ENCODE measurements around the gene IGFBPL1.

The IGFBPL1 gene

GRCh38 chr9:38395653-38396370 lies 28.4 kb downstream of the IGFBPL1 start:
- no peak overlapping the region for H3K4me3 ChIP-seq (ENCODE audit: low read depth in 1 of 2, low read length in 2 of 2)
- peaks cover 24% of the 10 kb centered on the region for H3K79me2 ChIP-seq (ENCODE audit: insufficient read depth, low read length)
- ATAC-seq (ENCODE audit: insufficient read depth, low read depth) (no peak), DNase-seq (no peak)
- TF ChIP-seq CTCF (IDR thresholded peaks at IDR 0.05; ENCODE audit: borderline replicate concordance, extremely low read depth, low read length, poor library complexity, severe bottlenecking) (no peak), EZH2 (IDR thresholded peaks at IDR 0.05; ENCODE audit: borderline replicate concordance, low read depth, low read length, severe bottlenecking) (no peak)
- H3K27me3 ChIP-seq (ENCODE audit: insufficient read depth, low read length, poor library complexity): no peaks in the 10 kb centered on the region
- no peak overlapping the region for H3K27ac ChIP-seq (ENCODE audit: low read length)
- peaks cover 24% of the 10 kb centered on the region for H3K36me3 ChIP-seq (ENCODE audit: insufficient read depth, low read length)
- peaks cover 21% of the 10 kb centered on the region for H3K4me1 ChIP-seq (ENCODE audit: insufficient read depth, low read length)
- no peaks in the 10 kb centered on the region for H3K9me3 ChIP-seq (ENCODE audit: insufficient read depth, low read length, severe bottlenecking)
- H2AFZ ChIP-seq (ENCODE audit: low read depth, low read length): no peak overlapping the region
- H3K9ac ChIP-seq (ENCODE audit: low read depth, low read length): no peak overlapping the region
- H3K4me2 ChIP-seq (ENCODE audit: insufficient read depth, low read length): no peak overlapping the region
- H4K20me1 ChIP-seq (ENCODE audit: insufficient read depth, low read length): no peaks in the 10 kb centered on the region

DNA sequence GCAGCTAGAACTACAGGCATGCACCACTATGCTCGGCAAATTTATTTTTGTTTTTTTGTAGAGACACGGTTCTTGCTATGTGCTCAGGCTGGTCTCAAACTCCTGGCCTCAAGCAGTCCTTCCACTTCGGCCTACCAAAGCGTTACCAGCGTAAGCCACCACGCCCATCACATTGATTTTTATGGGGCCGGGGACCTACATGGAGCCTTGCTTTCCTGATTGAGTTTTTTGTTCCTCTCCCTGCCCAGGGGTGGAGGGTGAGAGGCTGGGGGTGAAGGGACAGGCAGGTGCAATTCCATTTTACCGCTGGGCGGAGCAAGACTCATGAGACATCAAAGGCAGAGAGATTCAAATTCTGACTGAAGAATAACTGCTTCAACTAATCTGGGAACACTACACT lies 29.8 kb downstream of the IGFBPL1 start:
- H4K20me1 ChIP-seq (ENCODE audit: insufficient read depth, low read length): no peaks in the 10 kb centered on the region
- H3K9me3 ChIP-seq (ENCODE audit: insufficient read depth, low read length, severe bottlenecking): no peaks in the 10 kb centered on the region
- no peak overlapping the region for H3K4me3 ChIP-seq (ENCODE audit: low read depth in 1 of 2, low read length in 2 of 2)
- H3K36me3 ChIP-seq (ENCODE audit: insufficient read depth, low read length): peaks cover 24% of the 10 kb centered on the region
- no peak for DNase-seq
- peak overlapping the region; percentile 97; the same call in 1 of the 2 replicates for H3K4me2 ChIP-seq (ENCODE audit: insufficient read depth, low read length)
- no peak for ATAC-seq (ENCODE audit: insufficient read depth, low read depth)
- peaks cover 21% of the 10 kb centered on the region for H3K4me1 ChIP-seq (ENCODE audit: insufficient read depth, low read length)
- TF ChIP-seq EZH2 (IDR thresholded peaks at IDR 0.05; ENCODE audit: borderline replicate concordance, low read depth, low read length, severe bottlenecking) (no peak), CTCF (IDR thresholded peaks at IDR 0.05; ENCODE audit: borderline replicate concordance, extremely low read depth, low read length, poor library complexity, severe bottlenecking) (no peak)
- H3K27me3 ChIP-seq (ENCODE audit: insufficient read depth, low read length, poor library complexity): no peaks in the 10 kb centered on the region
- no peak overlapping the region for H2AFZ ChIP-seq (ENCODE audit: low read depth, low read length)
- peaks cover 24% of the 10 kb centered on the region for H3K79me2 ChIP-seq (ENCODE audit: insufficient read depth, low read length)
- no peak overlapping the region for H3K27ac ChIP-seq (ENCODE audit: low read length)
- H3K9ac ChIP-seq (ENCODE audit: low read depth, low read length): no peak overlapping the region

DNA sequence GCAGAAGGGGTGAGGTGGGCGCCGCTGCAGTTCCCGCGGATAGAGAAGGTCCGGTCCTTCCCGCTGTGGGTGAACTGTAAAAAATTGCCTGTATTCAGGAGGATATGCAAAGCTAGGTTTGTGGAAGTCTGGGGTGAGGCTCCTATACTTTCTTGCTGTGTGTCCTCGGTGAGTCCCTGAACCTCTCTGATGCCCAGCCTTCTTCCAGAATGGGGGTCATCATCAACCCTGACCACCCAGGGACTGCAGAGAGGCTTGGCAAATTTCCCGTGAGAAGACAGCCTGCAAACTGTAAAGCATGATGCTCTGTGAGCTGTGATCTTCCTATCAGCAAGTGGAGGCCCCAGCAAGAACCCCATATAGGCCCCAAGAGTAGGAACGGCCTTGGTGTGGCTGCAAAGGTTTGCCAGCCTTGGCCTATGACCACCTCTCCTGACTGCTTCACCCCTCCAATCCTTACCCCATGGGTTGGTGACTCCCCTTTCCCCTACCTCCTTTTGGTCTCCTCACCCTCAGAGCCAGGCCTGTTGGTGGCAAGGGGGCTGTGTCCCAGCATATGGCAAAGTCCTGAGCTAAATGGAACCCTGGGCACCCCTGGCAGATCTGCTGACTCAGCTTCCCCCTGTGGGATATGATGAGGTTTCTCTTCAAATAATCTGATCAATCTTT lies 31.0 kb downstream of the IGFBPL1 start:
- peaks cover 24% of the 10 kb centered on the region for H3K36me3 ChIP-seq (ENCODE audit: insufficient read depth, low read length)
- no peaks in the 10 kb centered on the region for H3K9me3 ChIP-seq (ENCODE audit: insufficient read depth, low read length, severe bottlenecking)
- peaks cover 24% of the 10 kb centered on the region for H3K79me2 ChIP-seq (ENCODE audit: insufficient read depth, low read length)
- TF ChIP-seq CTCF (IDR thresholded peaks at IDR 0.05; ENCODE audit: borderline replicate concordance, extremely low read depth, low read length, poor library complexity, severe bottlenecking) (no peak), EZH2 (IDR thresholded peaks at IDR 0.05; ENCODE audit: borderline replicate concordance, low read depth, low read length, severe bottlenecking) (no peak)
- peak overlapping the region; percentile 95 for H2AFZ ChIP-seq (ENCODE audit: low read depth, low read length)
- peak overlapping the region; percentile 84 for H3K9ac ChIP-seq (ENCODE audit: low read depth, low read length)
- peaks cover 21% of the 10 kb centered on the region for H3K4me1 ChIP-seq (ENCODE audit: insufficient read depth, low read length)
- H4K20me1 ChIP-seq (ENCODE audit: insufficient read depth, low read length): no peaks in the 10 kb centered on the region
- peak overlapping the region; percentile 82 for H3K27ac ChIP-seq (ENCODE audit: low read length)
- no peaks in the 10 kb centered on the region for H3K27me3 ChIP-seq (ENCODE audit: insufficient read depth, low read length, poor library complexity)
- H3K4me2 ChIP-seq (ENCODE audit: insufficient read depth, low read length): peak overlapping the region; percentile 97
- ATAC-seq (ENCODE audit: insufficient read depth, low read depth) (peak; percentile 24; the same call in 2 of the 3 replicates), DNase-seq (peak; percentile 8)
- H3K4me3 ChIP-seq (ENCODE audit: low read depth in 1 of 2, low read length in 2 of 2): peak overlapping the region; percentile 66 to 95
